Endodermal cell (in vitro differentiated cells): Measurements from ENCODE around the gene KIN. TPM values are rescaled to one million over a fixed set of nuclear protein-coding genes. Genes with fewer than 3 reads are reported as not detected.

Experiments used
- DNase-seq: peaks from one replicate; pipeline ENCODE4 v3.0.0-alpha.2; 2017
- H3K27ac ChIP-seq: 2 replicates; pipeline ENCODE4 v1.5.1; 2013; ENCODE audit warnings: mild to moderate bottlenecking, low read depth, low read length, moderate library complexity
- H3K27me3 ChIP-seq: 2 replicates; pipeline ENCODE4 v1.6.1; 2013; ENCODE audit warnings: mild to moderate bottlenecking, low read length, moderate library complexity; ENCODE audit not compliant: insufficient read depth, control insufficient read depth, poor library complexity, severe bottlenecking
- H3K36me3 ChIP-seq: 2 replicates; pipeline ENCODE4 v1.7.0; 2013; ENCODE audit warnings: mild to moderate bottlenecking, low read length, moderate library complexity; ENCODE audit not compliant: control insufficient read depth, insufficient read depth
- H3K4me1 ChIP-seq: one replicate; pipeline ENCODE4 v1.7.0; 2013; ENCODE audit warnings: low read length; ENCODE audit not compliant: control insufficient read depth, insufficient read depth
- H3K4me3 ChIP-seq: 2 replicates; pipeline ENCODE4 v1.5.1; 2013; ENCODE audit warnings: mild to moderate bottlenecking, low read length, moderate library complexity
- H3K9ac ChIP-seq: 2 replicates; pipeline ENCODE4 v1.6.1; 2013; ENCODE audit warnings: mild to moderate bottlenecking, low read length, moderate library complexity; ENCODE audit not compliant: poor library complexity, severe bottlenecking; ENCODE audit errors: extremely low read depth
- H3K9me3 ChIP-seq: 2 replicates; pipeline ENCODE4 v1.6.1; 2013; ENCODE audit warnings: mild to moderate bottlenecking, low read length, moderate library complexity; ENCODE audit not compliant: control insufficient read depth
- H3K27ac Mint-ChIP-seq: 2 replicates; pipeline ENCODE4 v1.8.0; 2020; ENCODE audit warnings: mixed read lengths
- H3K27me3 Mint-ChIP-seq: 2 replicates; pipeline ENCODE4 v1.8.0; 2021; ENCODE audit warnings: mild to moderate bottlenecking, mixed read lengths; ENCODE audit not compliant: insufficient read depth
- H3K36me3 Mint-ChIP-seq: 2 replicates; pipeline ENCODE4 v1.8.0; 2020; ENCODE audit warnings: low read depth, mixed read lengths
- H3K4me1 Mint-ChIP-seq: 2 replicates; pipeline ENCODE4 v1.8.0; 2020; ENCODE audit warnings: mixed read lengths
- H3K4me3 Mint-ChIP-seq: 2 replicates; pipeline ENCODE4 v1.8.0; 2020; ENCODE audit warnings: mild to moderate bottlenecking, moderate library complexity, mixed read lengths
- H3K9me3 Mint-ChIP-seq: 2 replicates; pipeline ENCODE4 v1.8.0; 2020; ENCODE audit warnings: mild to moderate bottlenecking, mixed read lengths
- CTCF ChIP-seq: fragments of 200-600 bp; sonication (generic); conservative IDR thresholded peaks from 2 replicates; pipeline ENCODE4 v1.5.0; 2021; ENCODE audit warnings: antibody characterized with exemption, mild to moderate bottlenecking
- WGBS, 2 experiments: methylation state at CpG; one replicate each; pipeline versions ENCODE4 v1.1.5 to v1.1.7; 2013; ENCODE audit warnings: missing lambda C conversion rate in 2 of 2, mixed read lengths in 1 of 2; ENCODE audit not compliant: insufficient coverage in 1 of 2, insufficient read length in 1 of 2; 5-methylcytosine and 5-hydroxymethylcytosine counted together
- total RNA-seq, 2 donors: library from RNA; stranded (reverse); fragmentation: NEBNext Ultra II Directional in 1 of 2; extraction: Animal tissue kit (Norgen Biotek cat#: 25700) in 1 of 2; gene quantifications; 2 replicates in 1 of 2; 3 replicates in 1 of 2; pipeline ENCODE4 v1.2.1, GENCODE V29; 2021

Gene KIN
- total RNA-seq, 2 donors from 2014 or later = 17.9 TPM

GRCh38 chr10:7826971-7827370 is 39.2 kb upstream of the KIN start:
- Mint-ChIP-seq H3K4me3 (no peak overlapping the region), H3K27ac (no peak overlapping the region), H3K4me1 (no peaks in the 10 kb centered on the region), H3K9me3 (no peaks in the 10 kb centered on the region), H3K27me3 (no peaks in the 10 kb centered on the region), H3K36me3 (peaks cover 33% of the 10 kb centered on the region)
- H3K4me3 ChIP-seq = no peak overlapping the region
- 91% methylated on average over 4 of the region's 4 CpGs; no CpG with 5 or more reads in 1 of the 2 experiments for WGBS, 2 experiments
- peaks cover 36% of the 10 kb centered on the region for H3K36me3 ChIP-seq
- no peak overlapping the region for H3K27ac ChIP-seq
- peak; percentile 58 for DNase-seq
- H3K9ac ChIP-seq = no peak overlapping the region
- no peaks in the 10 kb centered on the region for H3K9me3 ChIP-seq
- TF ChIP-seq CTCF = no peak
- H3K4me1 ChIP-seq = no peaks in the 10 kb centered on the region
- no peaks in the 10 kb centered on the region for H3K27me3 ChIP-seq

GRCh38 chr10:7824251-7824650 is 36.5 kb upstream of the KIN start:
- Histone ChIP-seq H3K27ac (no peak overlapping the region), H3K27me3 (no peaks in the 10 kb centered on the region), H3K4me1 (no peaks in the 10 kb centered on the region), H3K9me3 (no peaks in the 10 kb centered on the region), H3K4me3 (no peak overlapping the region), H3K36me3 (peaks cover 40% of the 10 kb centered on the region), H3K9ac (no peak overlapping the region)
- H3K27ac Mint-ChIP-seq = no peak overlapping the region
- WGBS, 2 experiments = 94% methylated on average over 3 of the region's 3 CpGs; no CpG with 5 or more reads in 1 of the 2 experiments
- no peak for DNase-seq
- H3K27me3 Mint-ChIP-seq = no peaks in the 10 kb centered on the region
- TF ChIP-seq CTCF = no peak
- no peaks in the 10 kb centered on the region for H3K9me3 Mint-ChIP-seq
- peaks cover 10% of the 10 kb centered on the region for H3K4me1 Mint-ChIP-seq
- no peak overlapping the region for H3K4me3 Mint-ChIP-seq
- H3K36me3 Mint-ChIP-seq = peaks cover 29% of the 10 kb centered on the region

GRCh38 chr10:7819121-7819460 is 31.3 kb upstream of the KIN start:
- Mint-ChIP-seq H3K4me1 (peaks cover 31% of the 10 kb centered on the region), H3K9me3 (no peaks in the 10 kb centered on the region), H3K27me3 (no peaks in the 10 kb centered on the region), H3K4me3 (peak overlapping the region; percentile 90), H3K36me3 (no peaks in the 10 kb centered on the region), H3K27ac (peak overlapping the region; percentile 82)
- peak overlapping the region; percentile 87 for H3K4me3 ChIP-seq
- H3K27ac ChIP-seq = no peak overlapping the region
- no peaks in the 10 kb centered on the region for H3K9me3 ChIP-seq
- TF ChIP-seq CTCF = peak; percentile 46
- 1% methylated on average over 15 to 17 of the region's 17 CpGs for WGBS, 2 experiments
- peak; percentile 76 for DNase-seq
- no peaks in the 10 kb centered on the region for H3K27me3 ChIP-seq
- no peaks in the 10 kb centered on the region for H3K4me1 ChIP-seq
- H3K9ac ChIP-seq = peak overlapping the region; percentile 72
- peaks cover 4% of the 10 kb centered on the region for H3K36me3 ChIP-seq
